Stimulated activated effector memory CD8-positive, alpha-beta T cell treated with anti-CD3 and anti-CD28 coated beads, Interleukin-12 subunit alpha, Interleukin-12 subunit beta, amount 100 ng/mL, for 72 hours (primary cell): ENCODE results near the gene NFIA.

Experiments
- ATAC-seq: fragments of 150-1000 bp; cut with Tn5 transposase; 2 replicates; pipeline ENCODE4 v1.10.0; 2021
- DNase-seq, 2 donors: peaks; one replicate each; pipeline ENCODE4 v3.0.0; 2021 to 2022; ENCODE audit warnings: low spot score in 2 of 2
- H3K27ac Mint-ChIP-seq: one replicate; pipeline ENCODE4 v1.8.0; 2022; ENCODE audit warnings: mild to moderate bottlenecking, mixed read lengths
- H3K36me3 Mint-ChIP-seq: one replicate; pipeline ENCODE4 v1.8.0; 2022; ENCODE audit warnings: mild to moderate bottlenecking, mixed read lengths
- H3K4me1 Mint-ChIP-seq: one replicate; pipeline ENCODE4 v1.8.0; 2022; ENCODE audit warnings: mixed read lengths
- H3K4me3 Mint-ChIP-seq: one replicate; pipeline ENCODE4 v1.8.0; 2022; ENCODE audit warnings: mild to moderate bottlenecking, mixed read lengths
- H3K9me3 Mint-ChIP-seq: one replicate; pipeline ENCODE4 v1.8.0; 2022; ENCODE audit warnings: mixed read lengths

The NFIA gene

DNA sequence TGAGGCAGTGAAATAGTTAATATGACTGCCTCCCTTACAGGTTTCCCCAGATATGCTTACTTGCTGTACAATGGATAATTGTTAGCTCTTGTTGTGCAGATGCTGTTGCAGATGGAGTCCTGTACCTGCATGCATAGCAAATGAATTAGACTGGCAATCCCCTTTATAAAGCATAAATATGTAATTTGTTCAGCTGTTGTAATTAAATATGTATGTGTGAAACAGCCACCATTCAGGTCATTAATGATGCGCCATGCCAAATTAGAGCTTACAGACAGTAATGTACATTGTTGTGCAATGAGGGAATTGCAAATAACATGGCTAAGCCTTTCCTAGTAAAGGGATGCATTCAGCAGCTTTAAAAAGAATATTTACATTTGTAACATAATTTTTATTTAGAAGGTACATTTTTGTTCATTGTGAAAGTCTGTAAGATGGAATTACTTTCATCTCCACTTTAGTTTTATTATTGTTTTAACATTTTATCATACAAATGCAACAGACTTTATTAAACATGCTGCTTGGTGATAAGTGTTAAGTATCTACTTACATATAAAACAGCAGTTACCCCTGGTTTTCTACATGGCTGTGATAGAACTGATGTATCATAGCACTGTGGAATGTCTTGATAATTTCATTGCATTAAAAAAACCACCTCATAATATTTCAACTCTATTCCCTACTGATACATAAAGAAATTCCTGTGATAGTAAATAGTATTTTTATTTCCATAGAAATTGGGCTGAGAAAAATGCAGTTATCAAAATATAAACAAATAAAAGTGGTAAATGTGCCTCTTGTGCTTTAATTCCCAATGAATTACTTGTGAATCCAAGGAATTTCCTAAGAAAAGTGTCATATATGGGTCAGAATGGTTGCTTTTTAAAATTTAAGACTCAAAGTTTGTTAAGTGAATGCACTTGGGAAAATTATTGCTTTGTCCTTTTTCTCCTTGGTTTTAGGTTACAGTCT, 99.0 kb downstream of the NFIA start:
- H3K9me3 Mint-ChIP-seq, result no peaks in the 10 kb centered on the region

GRCh38 chr1:61182049-61182448, 99.7 kb downstream of the NFIA start:
- no peak for DNase-seq
- ATAC-seq, result no peak
- Mint-ChIP-seq H3K27ac (no peak overlapping the region), H3K9me3 (no peaks in the 10 kb centered on the region), H3K36me3 (no peaks in the 10 kb centered on the region), H3K4me3 (no peak overlapping the region), H3K4me1 (no peaks in the 10 kb centered on the region)

More for the DNA sequence above, 99.0 kb downstream of the NFIA start:
- Mint-ChIP-seq H3K36me3 (no peaks in the 10 kb centered on the region), H3K4me1 (no peaks in the 10 kb centered on the region), H3K27ac (no peak overlapping the region), H3K4me3 (no peak overlapping the region)
- ATAC-seq, result no peak
- DNase-seq, result no peak

GRCh38 chr1:61182480-61182879, 100.1 kb downstream of the NFIA start:
- Mint-ChIP-seq H3K27ac (no peak overlapping the region), H3K36me3 (no peaks in the 10 kb centered on the region), H3K4me1 (no peaks in the 10 kb centered on the region), H3K4me3 (no peak overlapping the region), H3K9me3 (no peaks in the 10 kb centered on the region)
- DNase-seq, result no peak
- ATAC-seq, result no peak

GRCh38 chr1:61183471-61184039, 101.2 kb downstream of the NFIA start:
- no peak overlapping the region for H3K27ac Mint-ChIP-seq
- no peak for DNase-seq
- ATAC-seq, result no peak
- no peaks in the 10 kb centered on the region for H3K4me1 Mint-ChIP-seq
- no peaks in the 10 kb centered on the region for H3K9me3 Mint-ChIP-seq
- H3K4me3 Mint-ChIP-seq, result no peak overlapping the region
- H3K36me3 Mint-ChIP-seq, result no peaks in the 10 kb centered on the region

- Mint-ChIP-seq H3K4me3 (no peak overlapping the region), H3K4me1 (peaks cover 4% of the 10 kb centered on the region), H3K27ac (no peak overlapping the region), H3K9me3 (no peaks in the 10 kb centered on the region), H3K36me3 (no peaks in the 10 kb centered on the region)
- ATAC-seq, result no peak
- no peak for DNase-seq
These were observed 101.8 kb downstream of the NFIA start for GRCh38 chr1:61184040-61184713.

- Mint-ChIP-seq H3K4me3 (no peak overlapping the region), H3K4me1 (peaks cover 4% of the 10 kb centered on the region), H3K27ac (no peak overlapping the region), H3K36me3 (no peaks in the 10 kb centered on the region), H3K9me3 (no peaks in the 10 kb centered on the region)
- no peak for DNase-seq
- ATAC-seq, result no peak
These were observed 102.3 kb downstream of the NFIA start for GRCh38 chr1:61184714-61185106.

DNA sequence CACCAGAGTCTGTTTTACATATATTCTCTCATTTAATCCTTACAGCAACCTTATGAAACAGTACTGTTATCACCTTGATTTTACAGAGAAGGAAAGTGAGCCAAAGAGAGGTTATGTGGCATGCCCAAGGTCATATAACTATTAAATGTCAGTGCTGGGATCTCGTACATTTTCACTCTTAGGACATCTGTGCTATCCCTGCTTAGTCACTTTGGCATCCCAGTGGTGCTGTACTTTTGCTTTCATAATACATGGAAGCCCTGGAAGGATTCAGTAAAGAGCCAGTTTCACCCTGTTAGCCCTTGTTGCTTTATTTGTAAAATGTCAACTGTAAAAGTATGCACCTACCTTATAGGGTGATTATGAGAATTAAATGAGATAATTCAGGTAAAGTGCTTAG, 104.4 kb downstream of the NFIA start:
- Mint-ChIP-seq H3K4me1 (peaks cover 4% of the 10 kb centered on the region), H3K36me3 (no peaks in the 10 kb centered on the region), H3K27ac (no peak overlapping the region), H3K9me3 (no peaks in the 10 kb centered on the region), H3K4me3 (no peak overlapping the region)
- ATAC-seq, result no peak
- DNase-seq, result no peak

DNA sequence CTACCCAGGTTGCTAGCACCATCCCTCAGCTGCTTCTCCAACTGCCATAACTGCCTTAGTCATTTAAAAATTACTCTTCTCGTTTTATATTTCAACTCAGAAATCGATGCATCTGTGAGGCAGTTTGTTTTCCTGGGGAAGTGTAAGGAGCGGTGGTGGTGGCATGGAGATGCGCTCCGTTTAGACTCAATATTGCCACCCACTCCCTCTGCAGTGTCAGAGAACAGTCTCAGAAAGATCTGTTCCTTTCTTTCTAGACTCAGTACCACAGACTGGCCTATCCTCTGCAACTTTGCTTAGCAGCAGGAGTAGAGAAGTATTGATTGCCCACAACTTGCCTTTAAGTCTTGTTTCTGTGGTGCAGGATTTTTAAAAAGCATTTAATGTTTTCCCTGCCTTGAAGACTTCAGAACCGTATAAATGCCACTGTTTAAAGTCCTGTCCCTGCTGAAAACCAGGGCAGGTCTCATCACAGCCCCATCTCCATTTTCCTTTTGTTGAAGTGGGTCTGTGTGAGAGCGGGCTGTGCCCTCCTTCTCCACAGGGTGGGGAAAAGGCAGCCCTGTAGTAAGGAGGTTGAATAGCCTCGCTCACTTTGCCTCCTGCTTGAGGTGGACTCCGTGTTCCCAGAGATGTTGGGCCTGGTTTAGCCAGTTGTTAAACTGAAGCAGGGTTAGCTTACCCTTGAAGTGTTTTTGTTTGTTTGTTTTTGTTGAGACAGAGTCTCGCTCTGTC, 105.2 kb downstream of the NFIA start:
- H3K27ac Mint-ChIP-seq, result peak overlapping the region; percentile 12
- H3K4me3 Mint-ChIP-seq, result no peak overlapping the region
- H3K36me3 Mint-ChIP-seq, result no peaks in the 10 kb centered on the region
- H3K4me1 Mint-ChIP-seq, result peaks cover 4% of the 10 kb centered on the region
- DNase-seq, result no peak
- H3K9me3 Mint-ChIP-seq, result no peaks in the 10 kb centered on the region
- ATAC-seq, result no peak

DNA sequence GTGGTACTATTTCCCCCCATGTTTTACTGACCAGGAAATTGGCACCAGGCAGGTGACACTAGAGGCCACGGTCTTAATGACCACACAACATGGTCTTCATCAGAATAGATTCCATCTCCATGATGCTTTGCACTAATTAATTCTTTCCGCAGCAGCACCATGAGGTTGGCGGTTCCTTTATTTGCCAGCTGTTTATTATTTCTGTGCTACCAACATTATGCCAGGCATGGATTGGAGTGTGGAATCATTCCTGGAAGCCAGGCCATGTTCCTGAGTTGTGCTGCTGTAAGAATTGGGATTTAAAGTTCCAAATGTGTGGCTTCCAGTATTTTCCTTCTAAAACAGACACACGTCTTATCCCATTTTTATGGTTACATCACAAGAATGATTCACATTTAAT, 107.8 kb downstream of the NFIA start:
- no peak for DNase-seq

GRCh38 chr1:61190618-61191432, 108.5 kb downstream of the NFIA start:
- no peak for DNase-seq
- H3K27ac Mint-ChIP-seq, result no peak overlapping the region
- no peak overlapping the region for H3K4me3 Mint-ChIP-seq
- H3K9me3 Mint-ChIP-seq, result no peaks in the 10 kb centered on the region
- no peaks in the 10 kb centered on the region for H3K36me3 Mint-ChIP-seq
- peaks cover 4% of the 10 kb centered on the region for H3K4me1 Mint-ChIP-seq
- ATAC-seq, result no peak

More for the DNA sequence above, 107.8 kb downstream of the NFIA start:
- no peaks in the 10 kb centered on the region for H3K9me3 Mint-ChIP-seq
- H3K4me1 Mint-ChIP-seq, result peaks cover 4% of the 10 kb centered on the region
- ATAC-seq, result no peak
- H3K27ac Mint-ChIP-seq, result no peak overlapping the region
- no peak overlapping the region for H3K4me3 Mint-ChIP-seq
- H3K36me3 Mint-ChIP-seq, result no peaks in the 10 kb centered on the region

GRCh38 chr1:61191433-61191720, 109.0 kb downstream of the NFIA start:
- no peaks in the 10 kb centered on the region for H3K9me3 Mint-ChIP-seq
- DNase-seq (no peak), ATAC-seq (no peak)
- peaks cover 4% of the 10 kb centered on the region for H3K4me1 Mint-ChIP-seq
- H3K27ac Mint-ChIP-seq, result no peak overlapping the region
- no peak overlapping the region for H3K4me3 Mint-ChIP-seq
- H3K36me3 Mint-ChIP-seq, result no peaks in the 10 kb centered on the region

GRCh38 chr1:61192663-61193330, 110.4 kb downstream of the NFIA start:
- Mint-ChIP-seq H3K27ac (no peak overlapping the region), H3K9me3 (no peaks in the 10 kb centered on the region), H3K36me3 (no peaks in the 10 kb centered on the region), H3K4me1 (peaks cover 4% of the 10 kb centered on the region), H3K4me3 (no peak overlapping the region)
- DNase-seq, result no peak
- no peak for ATAC-seq

GRCh38 chr1:61193808-61194207, 111.4 kb downstream of the NFIA start:
- Mint-ChIP-seq H3K27ac (no peak overlapping the region), H3K4me3 (no peak overlapping the region), H3K4me1 (peaks cover 4% of the 10 kb centered on the region), H3K9me3 (no peaks in the 10 kb centered on the region), H3K36me3 (no peaks in the 10 kb centered on the region)
- ATAC-seq (no peak), DNase-seq (no peak)

GRCh38 chr1:61198554-61198953, 116.2 kb downstream of the NFIA start:
- Mint-ChIP-seq H3K4me1 (no peaks in the 10 kb centered on the region), H3K36me3 (no peaks in the 10 kb centered on the region), H3K4me3 (no peak overlapping the region), H3K9me3 (no peaks in the 10 kb centered on the region), H3K27ac (no peak overlapping the region)
- no peak for ATAC-seq
- no peak for DNase-seq
